Panc1 (cell line): ENCODE measurements around the gene GPRC5A.

Source experiments
- POLR2AphosphoS5 ChIP-seq: IDR thresholded peaks from 2 replicates; pipeline ENCODE4 v1.6.1; 2012; ENCODE audit warnings: mild to moderate bottlenecking, low read depth, low read length, moderate library complexity
- TF ChIP-seq, protein P1 (sequence below): fragments of 450-650 bp; IDR thresholded peaks from 2 replicates; pipeline ENCODE4 v1.5.1; 2017; ENCODE audit warnings: mild to moderate bottlenecking
- TF ChIP-seq, protein P2 (sequence below), 2 experiments: IDR thresholded peaks; 2 replicates each; pipeline ENCODE4 v1.6.1; 2011 to 2012; ENCODE audit warnings: low read depth in 2 of 2, control low read depth in 1 of 2, low read length in 1 of 2, mild to moderate bottlenecking in 1 of 2, moderate library complexity in 1 of 2; ENCODE audit not compliant: insufficient read depth in 1 of 2

DNA sequence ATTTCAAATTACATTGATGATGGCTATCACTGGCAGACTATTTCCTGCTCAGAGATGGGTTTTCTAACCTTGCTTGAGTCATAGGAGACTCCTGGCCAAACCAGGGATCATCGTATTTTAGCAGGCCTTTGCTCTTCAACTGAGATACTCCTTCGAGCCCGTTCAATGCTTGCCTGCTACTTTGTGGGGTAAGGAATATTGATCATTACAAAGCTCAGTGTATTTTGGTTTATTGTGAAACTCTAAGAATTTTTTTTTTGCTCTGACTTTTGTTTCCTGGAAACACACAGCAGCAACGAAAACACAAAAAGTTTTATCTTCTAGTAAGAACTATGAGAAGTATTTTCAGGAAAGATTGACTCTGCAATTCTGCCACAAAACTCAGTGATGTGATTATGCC, 56.5 kb downstream of the GPRC5A start:
- TF ChIP-seq POLR2AphosphoS5: no peak
- TF ChIP-seq, protein P1, sequence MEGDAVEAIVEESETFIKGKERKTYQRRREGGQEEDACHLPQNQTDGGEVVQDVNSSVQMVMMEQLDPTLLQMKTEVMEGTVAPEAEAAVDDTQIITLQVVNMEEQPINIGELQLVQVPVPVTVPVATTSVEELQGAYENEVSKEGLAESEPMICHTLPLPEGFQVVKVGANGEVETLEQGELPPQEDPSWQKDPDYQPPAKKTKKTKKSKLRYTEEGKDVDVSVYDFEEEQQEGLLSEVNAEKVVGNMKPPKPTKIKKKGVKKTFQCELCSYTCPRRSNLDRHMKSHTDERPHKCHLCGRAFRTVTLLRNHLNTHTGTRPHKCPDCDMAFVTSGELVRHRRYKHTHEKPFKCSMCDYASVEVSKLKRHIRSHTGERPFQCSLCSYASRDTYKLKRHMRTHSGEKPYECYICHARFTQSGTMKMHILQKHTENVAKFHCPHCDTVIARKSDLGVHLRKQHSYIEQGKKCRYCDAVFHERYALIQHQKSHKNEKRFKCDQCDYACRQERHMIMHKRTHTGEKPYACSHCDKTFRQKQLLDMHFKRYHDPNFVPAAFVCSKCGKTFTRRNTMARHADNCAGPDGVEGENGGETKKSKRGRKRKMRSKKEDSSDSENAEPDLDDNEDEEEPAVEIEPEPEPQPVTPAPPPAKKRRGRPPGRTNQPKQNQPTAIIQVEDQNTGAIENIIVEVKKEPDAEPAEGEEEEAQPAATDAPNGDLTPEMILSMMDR: no peak
- TF ChIP-seq, protein P2, sequence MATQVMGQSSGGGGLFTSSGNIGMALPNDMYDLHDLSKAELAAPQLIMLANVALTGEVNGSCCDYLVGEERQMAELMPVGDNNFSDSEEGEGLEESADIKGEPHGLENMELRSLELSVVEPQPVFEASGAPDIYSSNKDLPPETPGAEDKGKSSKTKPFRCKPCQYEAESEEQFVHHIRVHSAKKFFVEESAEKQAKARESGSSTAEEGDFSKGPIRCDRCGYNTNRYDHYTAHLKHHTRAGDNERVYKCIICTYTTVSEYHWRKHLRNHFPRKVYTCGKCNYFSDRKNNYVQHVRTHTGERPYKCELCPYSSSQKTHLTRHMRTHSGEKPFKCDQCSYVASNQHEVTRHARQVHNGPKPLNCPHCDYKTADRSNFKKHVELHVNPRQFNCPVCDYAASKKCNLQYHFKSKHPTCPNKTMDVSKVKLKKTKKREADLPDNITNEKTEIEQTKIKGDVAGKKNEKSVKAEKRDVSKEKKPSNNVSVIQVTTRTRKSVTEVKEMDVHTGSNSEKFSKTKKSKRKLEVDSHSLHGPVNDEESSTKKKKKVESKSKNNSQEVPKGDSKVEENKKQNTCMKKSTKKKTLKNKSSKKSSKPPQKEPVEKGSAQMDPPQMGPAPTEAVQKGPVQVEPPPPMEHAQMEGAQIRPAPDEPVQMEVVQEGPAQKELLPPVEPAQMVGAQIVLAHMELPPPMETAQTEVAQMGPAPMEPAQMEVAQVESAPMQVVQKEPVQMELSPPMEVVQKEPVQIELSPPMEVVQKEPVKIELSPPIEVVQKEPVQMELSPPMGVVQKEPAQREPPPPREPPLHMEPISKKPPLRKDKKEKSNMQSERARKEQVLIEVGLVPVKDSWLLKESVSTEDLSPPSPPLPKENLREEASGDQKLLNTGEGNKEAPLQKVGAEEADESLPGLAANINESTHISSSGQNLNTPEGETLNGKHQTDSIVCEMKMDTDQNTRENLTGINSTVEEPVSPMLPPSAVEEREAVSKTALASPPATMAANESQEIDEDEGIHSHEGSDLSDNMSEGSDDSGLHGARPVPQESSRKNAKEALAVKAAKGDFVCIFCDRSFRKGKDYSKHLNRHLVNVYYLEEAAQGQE (IDR thresholded peaks at IDR 0.05; ENCODE audit: insufficient read depth in 1 of 2, low read depth in 2 of 2, low read length in 1 of 2): no peak
